ENCODE data around the gene FGFBP2.

The FGFBP2 gene

GRCh38 chr4:15942283-15942682, 20.7 kb downstream of the FGFBP2 start:
- no peak overlapping the region for H3K4me3 ChIP-seq (ENCODE audit: low read depth, low read length)
- TF ChIP-seq, protein P1, sequence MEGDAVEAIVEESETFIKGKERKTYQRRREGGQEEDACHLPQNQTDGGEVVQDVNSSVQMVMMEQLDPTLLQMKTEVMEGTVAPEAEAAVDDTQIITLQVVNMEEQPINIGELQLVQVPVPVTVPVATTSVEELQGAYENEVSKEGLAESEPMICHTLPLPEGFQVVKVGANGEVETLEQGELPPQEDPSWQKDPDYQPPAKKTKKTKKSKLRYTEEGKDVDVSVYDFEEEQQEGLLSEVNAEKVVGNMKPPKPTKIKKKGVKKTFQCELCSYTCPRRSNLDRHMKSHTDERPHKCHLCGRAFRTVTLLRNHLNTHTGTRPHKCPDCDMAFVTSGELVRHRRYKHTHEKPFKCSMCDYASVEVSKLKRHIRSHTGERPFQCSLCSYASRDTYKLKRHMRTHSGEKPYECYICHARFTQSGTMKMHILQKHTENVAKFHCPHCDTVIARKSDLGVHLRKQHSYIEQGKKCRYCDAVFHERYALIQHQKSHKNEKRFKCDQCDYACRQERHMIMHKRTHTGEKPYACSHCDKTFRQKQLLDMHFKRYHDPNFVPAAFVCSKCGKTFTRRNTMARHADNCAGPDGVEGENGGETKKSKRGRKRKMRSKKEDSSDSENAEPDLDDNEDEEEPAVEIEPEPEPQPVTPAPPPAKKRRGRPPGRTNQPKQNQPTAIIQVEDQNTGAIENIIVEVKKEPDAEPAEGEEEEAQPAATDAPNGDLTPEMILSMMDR (IDR thresholded peaks at IDR 0.05; ENCODE audit: borderline replicate concordance, insufficient read depth, low read depth, low read length): no peak

GRCh38 chr4:15938640-15939039, 24.3 kb downstream of the FGFBP2 start, which contains the start of gene FGFBP1:
FGFBP1 (minus strand) TSS chr4:15938740; CDS start chr4:15936632, 2,108 bp downstream.
- TF ChIP-seq, protein P1 (IDR thresholded peaks at IDR 0.05; ENCODE audit: borderline replicate concordance, insufficient read depth, low read depth, low read length): no peak
- H3K4me3 ChIP-seq (ENCODE audit: low read depth, low read length): no peak within 1 kb of the TSS

- TF ChIP-seq, protein P1 (IDR thresholded peaks at IDR 0.05; ENCODE audit: borderline replicate concordance, insufficient read depth, low read depth, low read length): no peak
- H3K4me3 ChIP-seq (ENCODE audit: low read depth, low read length): no peak overlapping the region
Observed at GRCh38 chr4:15938182-15938581, 24.8 kb downstream of the FGFBP2 start.

- no peak overlapping the region for H3K4me3 ChIP-seq (ENCODE audit: low read depth, low read length)
- TF ChIP-seq, protein P1 (IDR thresholded peaks at IDR 0.05; ENCODE audit: borderline replicate concordance, insufficient read depth, low read depth, low read length): no peak
Observed at GRCh38 chr4:15936495-15936894, 26.5 kb downstream of the FGFBP2 start.

GRCh38 chr4:15935504-15936402, 27.2 kb downstream of the FGFBP2 start:
- H3K4me3 ChIP-seq (ENCODE audit: low read depth, low read length): no peak overlapping the region
- TF ChIP-seq, protein P1 (IDR thresholded peaks at IDR 0.05; ENCODE audit: borderline replicate concordance, insufficient read depth, low read depth, low read length): no peak

DNA sequence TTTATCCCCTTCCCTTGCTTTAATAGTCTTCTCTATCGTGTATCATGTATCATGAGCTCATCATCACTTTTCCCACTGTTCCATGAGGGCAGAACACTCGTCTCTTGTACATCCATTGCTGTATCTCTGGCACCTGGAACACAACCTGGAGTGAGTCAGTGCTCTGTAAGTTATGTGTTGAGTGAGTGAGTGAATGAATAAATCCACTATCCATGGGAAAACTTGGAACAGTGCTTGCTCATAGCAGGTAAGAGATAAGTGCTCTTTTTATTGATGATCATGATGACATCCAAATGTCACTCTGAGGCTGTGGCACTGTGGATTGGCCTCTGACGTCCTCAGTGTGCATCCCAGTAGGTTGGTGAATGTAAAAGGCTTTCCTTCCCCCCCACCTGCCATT, 28.7 kb downstream of the FGFBP2 start:
- TF ChIP-seq, protein P1 (IDR thresholded peaks at IDR 0.05; ENCODE audit: borderline replicate concordance, insufficient read depth, low read depth, low read length): no peak
- no peak overlapping the region for H3K4me3 ChIP-seq (ENCODE audit: low read depth, low read length)
